ENCODE data around the gene ZBTB44.

DNA sequence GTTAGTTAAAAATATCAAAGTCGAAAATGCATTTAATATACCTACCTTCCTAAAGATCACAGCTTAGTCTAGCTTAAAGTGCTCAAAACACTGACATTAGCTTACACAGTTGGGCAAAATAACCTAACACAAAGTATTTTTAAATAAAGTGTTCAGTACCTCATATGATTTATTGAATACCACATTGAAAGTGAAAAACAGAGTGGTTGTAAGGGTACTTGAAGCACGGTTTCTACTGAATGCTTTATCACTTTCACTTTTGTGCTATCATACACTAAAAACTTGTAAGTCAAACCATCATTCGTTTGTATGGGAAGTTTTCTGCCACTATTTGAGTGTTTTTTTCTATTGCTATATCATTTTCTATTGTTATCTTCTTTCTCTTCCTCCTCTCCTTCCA lies 36.6 kb downstream of the ZBTB44 start:
- TF ChIP-seq, protein P1, sequence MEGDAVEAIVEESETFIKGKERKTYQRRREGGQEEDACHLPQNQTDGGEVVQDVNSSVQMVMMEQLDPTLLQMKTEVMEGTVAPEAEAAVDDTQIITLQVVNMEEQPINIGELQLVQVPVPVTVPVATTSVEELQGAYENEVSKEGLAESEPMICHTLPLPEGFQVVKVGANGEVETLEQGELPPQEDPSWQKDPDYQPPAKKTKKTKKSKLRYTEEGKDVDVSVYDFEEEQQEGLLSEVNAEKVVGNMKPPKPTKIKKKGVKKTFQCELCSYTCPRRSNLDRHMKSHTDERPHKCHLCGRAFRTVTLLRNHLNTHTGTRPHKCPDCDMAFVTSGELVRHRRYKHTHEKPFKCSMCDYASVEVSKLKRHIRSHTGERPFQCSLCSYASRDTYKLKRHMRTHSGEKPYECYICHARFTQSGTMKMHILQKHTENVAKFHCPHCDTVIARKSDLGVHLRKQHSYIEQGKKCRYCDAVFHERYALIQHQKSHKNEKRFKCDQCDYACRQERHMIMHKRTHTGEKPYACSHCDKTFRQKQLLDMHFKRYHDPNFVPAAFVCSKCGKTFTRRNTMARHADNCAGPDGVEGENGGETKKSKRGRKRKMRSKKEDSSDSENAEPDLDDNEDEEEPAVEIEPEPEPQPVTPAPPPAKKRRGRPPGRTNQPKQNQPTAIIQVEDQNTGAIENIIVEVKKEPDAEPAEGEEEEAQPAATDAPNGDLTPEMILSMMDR (IDR thresholded peaks at IDR 0.05), result no peak
- TF ChIP-seq POLR2A (IDR thresholded peaks at IDR 0.05), result no peak

All from testis (tissue), 2 donors.